Measurements from ENCODE around the gene PELI1. TPM values are rescaled to one million over a fixed set of nuclear protein-coding genes. Genes with fewer than 3 reads are reported as not detected.
"Not testable (repeated sequence)": the region's sequence is repeated elsewhere in the genome, so short reads cannot be mapped to it uniquely, and the experiment has no call there.

The PELI1 gene
- total RNA-seq, 4 donors from 2014 or later = 38.4 to 57.0 (median 46.0) TPM

DNA sequence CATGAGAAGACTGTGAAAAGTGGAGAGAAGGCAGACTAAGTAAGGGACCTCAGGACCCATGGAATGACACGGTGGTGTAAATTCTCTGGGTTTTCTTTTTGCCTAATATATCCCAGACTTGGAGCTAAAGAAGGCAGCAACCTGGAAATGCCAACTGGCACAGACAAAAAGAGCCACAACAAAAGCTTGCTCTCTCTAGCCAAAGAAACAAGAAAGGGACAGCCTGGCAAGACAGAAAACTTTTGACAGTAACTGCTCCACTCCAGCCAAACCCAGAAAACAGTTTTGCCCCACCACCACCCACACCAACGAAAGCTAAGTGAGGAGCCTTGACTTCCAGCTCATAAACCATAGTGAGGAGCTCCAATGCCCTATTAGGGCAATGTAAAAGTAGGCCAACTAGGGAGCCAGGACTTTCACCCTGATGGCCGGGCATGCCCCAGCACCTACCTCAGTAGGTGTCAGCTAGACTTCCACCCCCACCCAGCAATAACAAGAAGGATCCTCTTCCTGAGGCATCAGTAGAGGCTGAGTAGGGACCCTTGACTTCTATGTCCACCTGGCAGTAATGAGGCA is 35.5 kb downstream of the PELI1 start:
- TF ChIP-seq, protein P1, sequence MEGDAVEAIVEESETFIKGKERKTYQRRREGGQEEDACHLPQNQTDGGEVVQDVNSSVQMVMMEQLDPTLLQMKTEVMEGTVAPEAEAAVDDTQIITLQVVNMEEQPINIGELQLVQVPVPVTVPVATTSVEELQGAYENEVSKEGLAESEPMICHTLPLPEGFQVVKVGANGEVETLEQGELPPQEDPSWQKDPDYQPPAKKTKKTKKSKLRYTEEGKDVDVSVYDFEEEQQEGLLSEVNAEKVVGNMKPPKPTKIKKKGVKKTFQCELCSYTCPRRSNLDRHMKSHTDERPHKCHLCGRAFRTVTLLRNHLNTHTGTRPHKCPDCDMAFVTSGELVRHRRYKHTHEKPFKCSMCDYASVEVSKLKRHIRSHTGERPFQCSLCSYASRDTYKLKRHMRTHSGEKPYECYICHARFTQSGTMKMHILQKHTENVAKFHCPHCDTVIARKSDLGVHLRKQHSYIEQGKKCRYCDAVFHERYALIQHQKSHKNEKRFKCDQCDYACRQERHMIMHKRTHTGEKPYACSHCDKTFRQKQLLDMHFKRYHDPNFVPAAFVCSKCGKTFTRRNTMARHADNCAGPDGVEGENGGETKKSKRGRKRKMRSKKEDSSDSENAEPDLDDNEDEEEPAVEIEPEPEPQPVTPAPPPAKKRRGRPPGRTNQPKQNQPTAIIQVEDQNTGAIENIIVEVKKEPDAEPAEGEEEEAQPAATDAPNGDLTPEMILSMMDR (IDR thresholded peaks at IDR 0.05) = no peak
- no peak for TF ChIP-seq POLR2A (IDR thresholded peaks at IDR 0.05)
- intact Hi-C loops (cut with DNase I; ENCODE audit: low total_unique reads) = no loop called here
- no peak for DNase-seq (ENCODE audit: low spot score in 2 of 2)
- H3K4me3 ChIP-seq (ENCODE audit: low read depth, poor library complexity, severe bottlenecking) = no peak overlapping the region
- 36 to 48% methylated on average over 3 of the region's 3 CpGs for WGBS, 2 donors

DNA sequence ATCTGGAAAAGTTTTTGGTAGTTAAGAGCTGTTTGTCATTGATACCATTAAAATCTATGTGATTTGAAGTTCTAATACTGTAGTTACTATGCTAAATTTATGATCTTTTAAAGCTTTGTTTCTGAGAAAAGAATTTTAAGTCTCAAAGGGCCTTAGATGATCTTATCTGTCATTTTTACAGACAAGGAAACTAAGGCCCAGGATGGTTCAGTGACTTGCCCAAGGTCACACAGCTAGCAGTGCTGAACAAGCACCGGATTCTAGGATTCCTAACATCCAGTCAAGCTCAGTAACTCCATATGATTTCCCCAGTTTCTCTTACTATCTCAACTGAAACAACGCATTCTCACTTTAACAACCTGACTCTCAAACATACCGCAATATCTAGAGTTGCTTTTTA is 37.7 kb downstream of the PELI1 start:
- 97 to 99% methylated on average over 3 of the region's 3 CpGs for WGBS, 2 donors
- TF ChIP-seq POLR2A (IDR thresholded peaks at IDR 0.05) = no peak
- intact Hi-C loops (cut with DNase I; ENCODE audit: low total_unique reads) = no loop called here

GRCh38 chr2:64105670-64106461 is 38.4 kb downstream of the PELI1 start:
- intact Hi-C loops (cut with DNase I; ENCODE audit: low total_unique reads) = no loop called here
- no peak overlapping the region for H3K4me3 ChIP-seq (ENCODE audit: low read depth, poor library complexity, severe bottlenecking)
- 76 to 85% methylated on average over 5 of the region's 5 CpGs for WGBS, 2 donors
- TF ChIP-seq, protein P1 (IDR thresholded peaks at IDR 0.05) = no peak
- TF ChIP-seq POLR2A (IDR thresholded peaks at IDR 0.05) = no peak
- no peak for DNase-seq (ENCODE audit: low spot score in 2 of 2)

More for the DNA sequence above, 37.7 kb downstream of the PELI1 start:
- no peak overlapping the region for H3K4me3 ChIP-seq (ENCODE audit: low read depth, poor library complexity, severe bottlenecking)
- DNase-seq (ENCODE audit: low spot score in 2 of 2) = no peak

DNA sequence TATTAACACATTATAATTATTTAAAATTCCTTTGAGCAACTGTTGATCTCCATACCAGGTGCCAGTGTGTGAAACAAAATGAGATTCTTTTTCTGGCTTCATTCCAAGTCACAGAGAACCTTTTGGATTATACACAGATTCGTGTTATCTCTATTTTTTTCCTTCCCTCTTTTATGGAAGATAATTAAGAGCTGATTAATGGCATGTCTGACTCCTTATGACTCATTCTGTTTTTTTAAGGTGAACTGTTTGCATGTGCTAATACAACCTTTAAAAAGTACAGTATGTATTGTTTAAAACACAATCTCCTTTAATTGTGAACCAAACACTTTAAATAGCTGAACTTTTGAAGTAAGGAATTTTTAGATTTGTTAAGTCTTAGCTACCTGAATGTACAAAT is 39.3 kb downstream of the PELI1 start:
- 26 to 33% methylated on average over 1 of the region's 1 CpG for WGBS, 2 donors

DNA sequence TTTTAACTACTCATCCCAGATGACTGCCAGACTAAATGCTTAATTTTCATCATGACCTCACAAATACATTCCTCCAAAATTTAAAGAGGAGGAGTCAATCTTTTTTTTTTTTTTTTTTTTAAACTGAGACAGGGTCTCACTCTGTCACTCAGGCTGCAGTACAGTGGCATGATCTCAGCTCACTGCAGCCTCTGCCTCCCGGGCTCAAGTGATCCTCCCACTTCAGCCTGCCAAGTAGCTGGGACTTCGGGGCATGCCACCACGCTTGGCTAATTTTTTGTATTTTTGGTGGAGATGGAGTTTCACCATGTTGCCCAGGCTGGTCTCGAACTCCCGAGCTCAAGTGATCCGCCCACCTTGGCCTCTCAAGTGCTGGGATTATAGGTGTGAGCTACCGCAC is 41.5 kb downstream of the PELI1 start:
- WGBS, 2 donors = 56 to 57% methylated on average over 7 of the region's 7 CpGs
- DNase-seq (ENCODE audit: low spot score in 2 of 2); H3K4me3 ChIP-seq (ENCODE audit: low read depth, poor library complexity, severe bottlenecking); intact Hi-C loops (cut with DNase I; ENCODE audit: low total_unique reads): not testable (repeated sequence)

More for the DNA sequence above, 39.3 kb downstream of the PELI1 start:
- DNase-seq (ENCODE audit: low spot score in 2 of 2) = no peak
- intact Hi-C loops (cut with DNase I; ENCODE audit: low total_unique reads) = no loop called here
- TF ChIP-seq, protein P1 (IDR thresholded peaks at IDR 0.05) = no peak
- TF ChIP-seq POLR2A (IDR thresholded peaks at IDR 0.05) = no peak
- no peak overlapping the region for H3K4me3 ChIP-seq (ENCODE audit: low read depth, poor library complexity, severe bottlenecking)

DNA sequence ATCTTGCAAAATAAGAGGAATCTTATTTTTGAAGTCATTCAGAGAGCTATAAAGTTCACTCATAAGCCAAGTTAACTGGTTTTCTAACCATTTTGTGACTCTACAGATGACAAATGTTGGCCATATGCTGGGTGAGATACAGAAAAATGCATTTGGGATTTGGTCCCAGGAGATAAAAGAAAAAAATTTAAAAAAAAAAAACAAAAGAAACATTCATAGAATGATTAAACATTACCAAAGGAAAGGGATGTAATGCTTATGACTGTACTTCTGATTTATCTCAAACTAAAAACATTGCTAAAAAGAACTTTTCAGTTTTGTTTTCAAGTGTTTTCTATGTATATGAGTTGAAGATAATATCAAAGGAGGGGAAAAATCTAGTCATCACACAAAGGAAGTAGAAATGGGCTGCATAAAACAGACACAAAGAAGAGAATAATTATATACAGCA is 43.1 kb downstream of the PELI1 start:
- intact Hi-C loops (cut with DNase I; ENCODE audit: low total_unique reads) = no loop called here
- no peak for TF ChIP-seq POLR2A (IDR thresholded peaks at IDR 0.05)
- TF ChIP-seq, protein P1 (IDR thresholded peaks at IDR 0.05) = no peak
- DNase-seq (ENCODE audit: low spot score in 2 of 2) = no peak
- H3K4me3 ChIP-seq (ENCODE audit: low read depth, poor library complexity, severe bottlenecking) = no peak overlapping the region

DNA sequence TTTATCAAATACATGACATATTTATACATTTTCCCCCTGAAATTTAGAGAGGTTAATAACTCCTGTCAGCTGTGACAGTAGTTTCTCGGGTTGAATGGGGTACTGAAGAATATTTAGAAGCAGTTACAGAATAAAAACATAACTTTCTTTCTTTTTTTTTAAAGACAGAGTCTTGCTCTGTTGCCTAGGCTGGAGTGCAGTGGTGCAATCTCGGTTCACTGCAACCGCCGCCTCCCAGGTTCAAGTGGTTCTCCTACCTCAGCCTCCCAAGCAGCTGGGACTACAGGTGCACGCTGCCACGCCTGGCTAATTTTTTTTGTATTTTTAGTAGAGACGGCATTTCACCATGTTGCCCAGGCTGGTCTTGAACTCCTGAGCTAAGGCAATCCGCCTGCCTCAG is 43.6 kb downstream of the PELI1 start:
- DNase-seq (ENCODE audit: low spot score in 2 of 2); H3K4me3 ChIP-seq (ENCODE audit: low read depth, poor library complexity, severe bottlenecking); intact Hi-C loops (cut with DNase I; ENCODE audit: low total_unique reads): not testable (repeated sequence)
- WGBS, 2 donors = 93 to 95% methylated on average over 8 of the region's 8 CpGs
